Glomerular endothelial cell (primary cell): Measurements from ENCODE around the gene NREP. TPM values are rescaled to one million over a fixed set of nuclear protein-coding genes. Genes with fewer than 3 reads are reported as not detected.

Experiments used
- DNase-seq: peaks from one replicate; pipeline ENCODE4 v3.0.0-alpha.2; 2011; ENCODE audit warnings: low read depth, low spot score; ENCODE audit errors: extremely low read depth
- total RNA-seq: library from RNA; depleted of rRNA; stranded (reverse); fragments of >200 nt; gene quantifications from 2 replicates; pipeline ENCODE4 v1.2.3, GENCODE V29; 2015

NREP gene, protein sequence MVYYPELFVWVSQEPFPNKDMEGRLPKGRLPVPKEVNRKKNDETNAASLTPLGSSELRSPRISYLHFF
- 89.1 and 182 TPM in 2 replicates for total RNA-seq

DNA sequence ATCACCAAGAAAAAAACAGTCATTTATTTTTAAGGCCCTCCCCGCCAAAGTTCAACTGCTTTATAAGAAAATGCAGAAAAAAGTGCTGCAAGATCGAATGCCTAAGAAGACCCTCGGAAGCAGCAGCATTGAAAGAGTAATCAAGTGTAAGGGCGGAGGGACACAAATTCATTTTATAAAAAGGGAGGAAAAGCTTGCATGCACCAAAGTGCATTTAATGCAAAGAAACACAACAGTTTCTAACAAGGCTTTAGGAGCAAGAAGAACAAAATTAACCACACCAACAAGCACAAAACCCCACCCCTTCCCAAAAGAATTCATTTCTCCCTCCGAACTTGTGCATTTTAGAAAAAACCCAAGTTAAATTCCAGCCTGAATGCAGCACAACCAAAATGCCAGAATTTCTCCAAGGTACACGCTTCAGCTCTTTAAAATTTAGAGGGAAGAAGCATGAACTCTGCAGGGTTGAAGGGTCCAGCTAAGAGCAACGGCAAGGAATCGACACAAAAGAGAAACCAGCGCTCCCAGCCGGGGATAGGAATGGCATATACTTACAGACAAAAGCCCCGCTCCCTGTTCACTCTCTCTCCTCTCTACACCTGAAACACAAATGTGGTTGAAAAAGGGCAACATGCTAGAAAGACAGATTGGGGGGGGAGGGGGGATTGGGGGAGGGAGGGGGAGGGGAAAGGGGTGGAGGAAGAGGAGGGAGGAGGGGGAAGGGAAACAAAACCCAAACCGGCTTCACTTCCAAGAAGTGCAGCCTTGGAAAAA is at the start of gene NREP:
Gene NREP (minus strand): TSS at position 614 of the 774 bp plus-strand sequence. CDS start 1,422 bp downstream, outside the sequence.
- no peak for DNase-seq

DNA sequence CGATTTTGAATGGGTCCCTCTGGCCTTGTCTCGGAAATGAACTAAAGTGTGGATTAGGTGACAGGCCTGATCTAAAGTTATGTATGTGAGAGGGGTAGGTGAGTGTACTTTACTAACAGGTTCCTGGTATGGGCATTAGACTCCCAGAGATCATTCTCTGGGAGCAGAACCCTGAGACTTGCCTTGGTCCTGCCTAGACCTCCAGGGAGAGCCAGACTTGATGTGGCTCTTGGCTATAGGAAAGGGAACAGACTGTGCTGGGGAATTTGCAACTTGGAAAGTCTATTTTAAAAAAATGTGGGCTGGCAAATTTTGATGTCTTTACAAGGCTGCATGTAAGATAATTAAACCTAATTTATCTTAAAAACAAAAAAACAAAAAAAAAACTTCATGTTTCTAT is 49.8 kb upstream of the NREP start:
- DNase-seq: no peak

DNA sequence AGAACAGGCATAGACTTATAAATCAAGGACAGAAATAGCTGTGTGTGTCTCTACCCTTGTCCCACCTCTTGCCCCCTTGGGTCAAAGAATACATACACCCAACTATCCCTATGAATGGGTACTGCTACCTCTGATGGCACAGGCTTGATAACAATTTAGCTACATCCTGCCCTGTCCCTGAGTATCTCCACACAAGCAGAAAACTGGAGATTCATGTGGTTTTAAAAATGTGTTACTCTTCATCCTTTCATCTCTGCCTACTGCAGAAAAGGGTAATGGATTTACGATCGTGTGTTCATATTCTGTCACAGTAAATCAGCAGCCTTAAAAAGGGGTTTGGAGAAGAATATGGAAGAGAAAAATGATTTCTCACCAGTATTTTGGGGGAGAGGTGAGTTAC is 49.2 kb upstream of the NREP start:
- DNase-seq: no peak

DNA sequence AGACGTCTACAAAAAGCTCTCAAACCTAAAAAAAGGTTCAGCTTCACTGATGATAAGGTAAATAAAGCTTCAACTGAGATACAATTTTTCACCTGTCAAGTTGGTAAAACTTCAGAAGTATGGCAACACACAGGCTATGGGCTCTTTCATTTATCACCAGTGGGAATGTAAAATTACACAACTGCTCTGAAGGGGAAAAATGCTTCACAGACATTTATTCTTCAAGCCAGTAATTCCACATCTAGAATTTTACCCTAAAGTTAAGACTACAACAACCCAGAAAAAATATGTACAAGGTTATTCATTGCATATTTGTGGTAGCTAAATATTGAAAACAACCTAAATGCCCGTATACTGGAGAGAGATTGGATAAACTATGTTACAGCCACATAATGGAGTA is 48.1 kb upstream of the NREP start:
- DNase-seq: no peak

DNA sequence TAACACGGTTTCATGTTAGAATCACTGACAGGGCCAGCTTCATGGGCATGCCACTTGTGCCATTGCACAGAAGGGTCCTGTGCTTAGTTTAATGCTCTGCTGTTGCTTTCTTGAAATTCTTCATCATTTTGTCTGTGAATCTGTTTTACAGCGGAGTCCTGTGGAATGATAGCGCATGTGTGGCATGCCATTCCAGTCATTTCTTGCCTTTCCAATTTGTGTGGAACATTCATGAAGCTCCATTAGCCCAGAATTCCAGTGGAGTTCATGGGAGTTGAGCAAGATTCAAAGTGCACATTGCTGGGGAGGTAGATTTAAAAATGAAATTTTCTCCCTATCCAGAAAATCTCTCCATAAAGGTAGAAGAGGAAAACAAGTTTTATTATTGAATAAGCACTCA is 43.4 kb upstream of the NREP start:
- no peak for DNase-seq

DNA sequence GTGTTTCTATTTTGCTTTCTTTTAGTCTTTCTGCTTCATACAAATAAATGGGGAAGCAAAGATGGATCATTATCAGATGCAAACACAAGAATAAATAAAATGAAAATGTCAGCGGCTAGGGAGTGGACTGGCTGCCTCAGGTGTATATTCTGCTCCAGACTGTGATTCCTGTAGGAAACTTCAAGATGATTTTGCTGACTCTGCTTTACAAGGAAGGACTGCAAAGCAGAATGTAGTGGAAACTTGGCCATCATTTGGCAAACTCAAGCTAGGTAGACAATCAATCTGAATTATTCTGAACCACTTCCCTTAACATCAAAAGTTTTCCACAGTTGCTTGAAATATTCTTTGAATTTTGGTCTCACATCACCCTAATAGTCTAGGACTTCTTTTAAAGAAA is 38.1 kb upstream of the NREP start:
- DNase-seq: no peak

DNA sequence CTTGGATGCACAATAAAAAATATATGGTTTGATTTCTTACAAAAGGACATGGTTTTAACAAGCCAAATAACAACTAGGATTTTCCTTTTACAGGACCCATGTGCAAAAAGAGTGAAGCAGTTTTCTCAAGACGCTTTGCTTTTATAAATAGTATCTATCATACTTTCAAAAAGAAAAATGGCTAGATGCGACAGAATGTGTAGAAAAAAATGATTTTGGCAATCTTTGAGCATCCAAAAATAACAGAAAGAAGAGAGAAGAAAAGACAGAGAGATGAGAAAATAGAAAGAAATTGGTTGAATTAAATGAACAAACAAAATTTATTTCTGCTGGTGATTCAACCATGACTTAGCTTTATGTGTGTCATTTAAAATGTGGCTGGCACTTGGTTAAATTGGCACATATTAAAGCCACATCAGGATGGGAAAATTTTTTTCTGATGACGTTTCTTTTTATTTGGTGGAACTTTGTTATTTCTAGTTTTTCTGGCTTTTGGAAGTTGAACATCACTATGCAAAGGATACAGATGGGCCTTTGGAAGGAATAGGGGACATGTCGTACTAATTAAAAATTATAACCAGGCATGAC is 35.6 kb upstream of the NREP start:
- DNase-seq: no peak

DNA sequence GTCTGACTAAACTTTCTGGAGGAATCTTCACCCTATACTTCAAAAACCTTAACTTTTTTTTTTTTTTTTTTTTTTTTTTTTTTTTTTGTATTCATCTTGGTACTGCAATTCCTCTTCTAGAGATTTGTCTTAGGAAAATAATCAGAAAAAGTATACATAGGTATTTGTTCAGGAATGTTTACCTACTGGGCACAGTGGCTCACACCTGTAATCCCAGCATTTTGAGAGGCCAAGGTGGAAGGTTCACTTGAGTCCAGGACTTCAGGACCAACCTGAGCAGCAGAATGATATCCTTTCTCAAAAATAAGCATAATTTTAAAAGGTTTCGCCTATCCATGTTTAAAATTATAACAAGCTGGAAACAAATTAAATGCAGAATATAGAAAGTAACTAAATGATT is 33.3 kb upstream of the NREP start:
- no peak for DNase-seq

DNA sequence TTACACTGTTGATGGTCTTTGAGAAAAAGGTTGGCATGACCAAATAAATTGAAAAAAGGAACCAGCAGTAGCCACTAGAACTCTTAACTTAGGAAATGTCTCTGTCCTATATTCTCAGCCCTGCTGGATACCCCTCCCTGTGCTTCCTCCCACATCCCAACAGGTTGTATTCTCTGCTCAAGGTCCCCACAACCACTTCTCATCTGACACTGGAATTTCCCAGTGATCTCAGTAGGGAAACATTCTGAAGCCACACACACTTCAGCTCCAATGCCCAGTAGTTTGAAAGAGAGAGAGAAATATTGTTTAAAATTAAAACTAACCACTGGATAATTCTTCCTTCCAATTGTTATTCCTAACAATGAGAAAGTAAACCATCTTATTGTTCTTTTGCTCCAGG is 30.0 kb upstream of the NREP start:
- DNase-seq: no peak

DNA sequence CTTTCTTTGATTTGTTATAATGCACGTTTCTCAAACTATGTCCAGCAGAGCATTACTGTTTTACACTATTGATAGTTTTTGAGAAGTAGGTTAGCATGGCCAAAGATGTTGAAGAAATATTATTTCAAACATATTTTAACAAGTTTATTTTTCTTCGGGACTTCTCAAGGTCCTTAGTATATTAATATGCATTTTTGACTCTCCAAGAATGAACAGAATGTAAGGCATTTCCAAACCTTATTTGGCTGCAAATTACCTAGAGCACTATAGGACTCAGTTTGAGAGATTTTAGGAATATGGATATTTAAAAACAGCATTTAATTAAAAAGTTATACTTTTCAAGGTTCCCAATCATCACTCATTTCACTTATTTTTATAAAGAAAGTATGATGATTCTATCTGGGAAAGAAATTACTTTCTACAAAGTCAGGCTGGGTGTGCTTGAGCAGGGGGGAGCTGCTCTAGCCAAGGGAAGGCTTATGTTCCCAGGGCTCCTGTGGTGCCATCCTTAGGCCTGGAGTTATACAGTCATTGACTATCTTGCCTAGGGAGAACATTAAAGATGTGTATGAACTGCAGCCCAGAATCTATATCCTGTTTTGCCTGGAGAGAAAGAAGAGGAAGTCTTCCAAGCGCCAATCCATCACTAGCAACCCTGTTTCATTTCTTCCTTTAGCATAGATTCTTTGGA is 27.6 kb upstream of the NREP start:
- DNase-seq: no peak

DNA sequence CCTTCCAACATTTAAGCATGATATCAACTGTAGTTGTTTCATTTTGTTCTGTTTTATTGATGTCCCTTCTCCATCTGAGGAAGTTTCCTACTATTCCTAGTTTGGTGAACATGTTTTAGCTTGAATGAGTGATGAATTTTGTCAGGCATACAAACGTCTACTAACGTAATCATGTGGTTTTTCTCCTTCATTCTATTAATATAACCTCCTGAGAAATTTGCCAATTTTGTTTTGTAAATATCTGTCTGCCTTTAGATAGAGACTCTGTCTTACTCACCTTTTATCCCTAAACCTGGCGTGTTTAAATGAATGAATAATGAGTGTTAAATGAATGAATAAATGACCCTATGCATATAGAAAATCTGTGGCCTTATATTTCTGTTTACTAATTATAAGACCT is 26.5 kb upstream of the NREP start:
- no peak for DNase-seq

DNA sequence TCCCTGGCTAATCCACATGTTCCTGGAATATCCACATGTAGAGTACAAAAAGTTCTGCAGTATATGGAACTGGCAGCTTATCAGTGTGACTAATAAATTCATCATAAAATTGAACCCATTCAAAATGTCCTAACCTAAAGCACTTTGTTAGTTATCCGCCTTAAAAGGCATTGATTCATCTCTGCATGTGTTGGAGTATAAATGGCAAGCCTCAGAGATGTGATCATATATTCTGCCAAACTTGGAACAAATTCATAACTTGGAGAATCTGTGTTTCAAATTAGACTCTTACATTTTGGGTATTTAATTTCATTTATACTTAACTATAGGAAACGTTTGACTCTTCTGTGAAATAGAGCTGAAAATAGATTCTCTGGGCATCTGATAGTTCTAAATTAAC is 25.2 kb upstream of the NREP start:
- no peak for DNase-seq

DNA sequence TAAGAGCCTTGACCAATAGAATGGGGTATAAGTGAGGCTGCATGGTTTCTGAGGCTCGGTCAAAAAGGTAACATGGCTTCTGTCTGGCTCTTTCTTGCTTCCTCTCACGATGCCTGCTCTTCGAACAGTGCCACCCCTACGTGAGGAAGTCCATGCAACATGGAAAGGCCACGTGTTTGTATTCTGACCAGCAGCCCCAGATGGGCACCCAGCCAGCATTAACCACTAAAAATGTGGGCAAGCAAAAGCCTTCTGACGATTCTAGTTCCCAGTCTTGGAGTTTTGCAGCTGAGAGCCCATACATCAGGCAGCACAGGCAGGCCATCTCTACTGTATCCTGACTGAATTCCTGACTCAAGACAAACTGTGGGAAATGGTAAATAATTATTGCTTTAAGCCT is 24.2 kb upstream of the NREP start:
- DNase-seq: no peak

DNA sequence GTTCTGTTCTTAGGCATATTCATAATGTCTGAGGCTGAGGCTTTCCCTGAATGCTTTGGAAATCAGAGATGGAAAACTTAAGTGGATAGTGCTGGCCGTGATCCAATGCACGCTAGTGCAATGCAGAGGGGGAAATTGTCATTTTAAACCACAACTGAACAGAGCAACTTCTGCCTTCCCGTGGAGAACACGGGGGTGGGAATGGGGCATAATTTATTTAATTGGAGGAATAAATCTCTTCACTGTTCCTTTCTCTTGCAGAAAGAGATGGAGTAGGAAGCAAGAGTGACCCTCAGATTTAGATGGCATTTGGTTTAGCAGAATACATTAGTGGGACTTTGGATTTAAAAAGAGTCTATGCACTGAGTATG is 22.9 kb upstream of the NREP start:
- no peak for DNase-seq

DNA sequence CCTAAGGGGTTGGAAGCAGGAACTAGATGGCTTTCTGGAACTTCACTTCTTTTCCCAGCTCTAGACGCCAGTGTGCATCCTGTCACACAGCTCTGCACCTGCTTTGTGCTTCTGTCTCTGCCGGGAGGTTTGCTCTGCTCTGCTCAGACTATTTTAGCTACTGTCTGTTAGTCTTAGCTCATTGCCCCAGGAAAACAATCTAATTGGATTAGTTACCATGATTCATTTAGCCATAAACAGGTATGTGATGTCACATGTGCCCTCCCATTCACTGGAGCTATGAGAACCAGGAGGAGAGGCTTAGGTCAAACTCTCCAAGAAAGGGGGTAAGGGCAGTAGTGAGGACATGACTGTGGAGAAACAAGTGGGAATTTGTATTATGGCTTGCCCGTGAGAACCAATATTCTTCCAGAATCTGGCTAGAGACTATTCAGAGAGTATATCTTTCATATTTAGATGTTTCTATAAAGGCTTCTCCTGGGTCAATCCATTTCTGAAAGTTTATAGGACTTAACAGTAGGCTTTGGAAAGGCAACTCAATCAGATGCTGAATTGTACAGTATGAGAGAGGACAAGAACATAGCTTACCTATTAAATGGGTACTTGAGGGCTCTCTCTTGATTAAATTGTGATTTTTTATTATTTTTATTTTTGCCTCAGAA is 22.4 kb upstream of the NREP start:
- no peak for DNase-seq

DNA sequence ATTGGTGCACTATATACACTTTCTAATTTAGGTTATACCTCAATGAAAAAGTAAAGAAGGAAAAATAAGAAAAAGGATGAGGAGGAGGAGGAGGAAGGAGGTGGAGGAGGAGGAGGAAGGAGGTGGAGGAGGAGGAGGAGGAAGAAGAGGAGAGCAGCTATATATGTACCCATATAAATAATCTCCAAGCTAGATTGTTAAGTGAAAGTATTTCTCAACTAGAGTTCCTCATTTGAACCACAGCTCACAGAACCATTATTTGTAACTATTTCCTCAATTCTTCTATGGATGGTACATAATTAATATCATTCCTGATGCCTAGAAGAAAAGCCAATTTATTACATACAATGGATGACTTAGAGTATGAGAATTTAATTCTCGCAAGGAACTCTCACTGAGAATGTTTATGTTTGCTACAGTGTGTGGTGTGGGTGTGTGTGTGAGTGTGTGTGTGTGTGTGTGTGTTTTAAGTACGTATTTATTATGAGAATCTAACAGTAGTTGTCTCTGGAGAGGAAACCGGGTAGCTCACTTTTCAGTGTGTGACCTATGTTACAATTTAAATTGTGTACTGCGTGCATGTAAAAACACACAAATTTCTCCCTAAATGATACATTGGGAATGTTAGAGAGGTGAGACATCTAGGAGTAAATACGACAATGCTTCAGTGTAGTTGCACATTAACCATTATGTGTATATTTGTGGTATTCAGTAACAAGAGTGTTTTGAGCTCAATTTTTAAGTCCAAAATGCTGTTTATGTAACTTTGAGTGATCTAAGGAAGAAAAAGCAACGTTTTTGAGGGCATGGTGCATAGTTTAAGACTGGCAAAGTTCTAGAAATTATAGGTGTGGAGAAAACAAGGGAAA is 20.2 kb upstream of the NREP start:
- DNase-seq: no peak

DNA sequence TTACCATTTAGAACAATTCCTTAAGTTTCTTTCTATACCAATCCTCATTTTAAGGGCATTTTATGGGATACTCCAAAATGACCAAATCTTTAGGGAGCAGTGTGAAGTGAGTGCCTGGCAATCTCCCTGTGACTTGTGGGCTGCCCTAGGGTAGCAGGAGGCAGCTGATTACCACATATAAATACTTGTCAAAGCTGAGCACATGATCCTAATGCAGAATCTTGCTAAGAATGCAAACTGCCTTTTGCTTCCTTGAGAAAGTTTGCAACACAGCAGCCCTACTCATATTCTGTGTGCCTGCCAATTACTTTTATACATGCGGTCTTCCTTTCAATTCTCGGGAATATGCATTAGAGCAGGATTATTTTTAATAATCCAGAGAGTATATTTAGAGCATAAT is 18.2 kb upstream of the NREP start:
- no peak for DNase-seq

DNA sequence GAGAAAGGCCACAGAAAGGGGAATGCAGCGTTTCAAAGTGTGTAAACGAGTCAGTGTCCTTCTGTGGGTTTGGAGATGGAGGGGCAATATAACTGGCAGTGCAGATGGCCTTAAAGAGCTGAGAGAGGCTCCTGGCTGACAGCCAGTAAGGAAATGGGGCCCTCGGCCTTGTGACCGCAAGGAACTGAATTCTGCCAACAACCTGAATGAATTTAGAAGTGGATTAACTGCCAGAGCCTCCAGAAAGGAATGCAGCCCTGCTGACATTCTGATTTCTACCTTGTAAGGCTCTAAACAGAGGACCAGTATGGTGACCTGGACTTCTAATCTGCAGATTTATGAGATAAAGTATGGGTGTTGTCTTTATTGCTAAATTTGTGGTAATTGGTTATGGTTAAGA is 17.5 kb upstream of the NREP start:
- DNase-seq: no peak

DNA sequence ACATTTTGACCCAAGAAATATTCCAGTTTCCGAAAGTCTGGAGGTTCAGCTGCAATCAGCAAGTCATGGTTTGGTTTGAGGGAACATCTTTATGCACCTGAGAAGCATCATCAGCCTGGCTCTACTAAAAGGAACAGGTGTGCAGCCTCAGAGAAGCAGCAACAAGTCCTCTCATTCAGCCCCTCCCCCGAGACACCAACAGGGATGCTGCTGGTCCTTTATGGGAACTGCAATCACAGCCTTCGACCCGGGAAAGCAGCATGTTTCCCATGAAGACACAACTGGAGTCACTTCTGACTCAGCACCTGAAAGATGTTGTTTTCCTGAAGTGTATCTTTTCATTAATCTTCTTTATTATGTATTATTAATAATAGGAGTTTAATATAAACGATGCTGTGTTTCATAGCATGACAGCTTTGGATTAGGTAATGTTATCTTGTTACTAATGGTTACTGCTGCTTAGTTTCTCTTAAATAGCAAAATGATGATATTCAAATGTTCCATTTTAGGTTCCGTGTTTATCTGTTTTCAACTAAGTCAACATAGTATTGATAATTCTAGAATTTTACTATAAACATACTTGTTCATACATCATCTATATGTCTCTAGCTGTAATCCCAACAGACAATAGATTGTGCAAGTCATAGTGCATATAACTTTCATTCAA is 15.6 kb upstream of the NREP start:
- DNase-seq: no peak

DNA sequence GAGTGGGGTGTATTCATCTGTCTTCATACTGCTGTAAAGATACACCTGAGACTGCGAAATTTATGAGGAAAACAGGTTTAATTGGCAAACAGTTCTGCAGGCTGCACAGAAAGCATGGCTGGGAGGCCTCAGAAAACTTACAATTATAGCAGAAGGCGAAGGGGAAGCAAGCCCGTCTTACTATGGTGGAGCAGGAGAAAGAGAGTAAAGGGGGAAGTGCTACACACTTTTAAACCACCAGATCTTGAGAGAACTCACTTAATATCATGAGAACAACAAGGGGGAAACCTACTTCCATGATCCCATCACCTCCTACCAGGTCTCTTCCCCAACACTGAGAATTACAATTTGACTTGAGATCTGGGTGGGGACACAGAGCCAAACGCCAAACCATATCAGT is 12.5 kb upstream of the NREP start:
- DNase-seq: no peak
